CD4-positive, alpha-beta T cell treated with Interleukin-4 for 4 hours (primary cell): ENCODE measurements around the gene CYTH3.
"Not testable (repeated sequence)": the region's sequence is repeated elsewhere in the genome, so short reads cannot be mapped to it uniquely, and the experiment has no call there.

ENCODE experiments used
- DNase-seq: peaks from one replicate; pipeline ENCODE4 v3.0.0-alpha.2; 2020

The CYTH3 gene

GRCh38 chr7:6163402-6163801 lies 109.0 kb downstream of the CYTH3 start:
- no peak for DNase-seq

GRCh38 chr7:6162650-6163366 lies 109.6 kb downstream of the CYTH3 start:
- no peak for DNase-seq

- no peak for DNase-seq
These were observed 110.1 kb downstream of the CYTH3 start for GRCh38 chr7:6162331-6162620.

DNA sequence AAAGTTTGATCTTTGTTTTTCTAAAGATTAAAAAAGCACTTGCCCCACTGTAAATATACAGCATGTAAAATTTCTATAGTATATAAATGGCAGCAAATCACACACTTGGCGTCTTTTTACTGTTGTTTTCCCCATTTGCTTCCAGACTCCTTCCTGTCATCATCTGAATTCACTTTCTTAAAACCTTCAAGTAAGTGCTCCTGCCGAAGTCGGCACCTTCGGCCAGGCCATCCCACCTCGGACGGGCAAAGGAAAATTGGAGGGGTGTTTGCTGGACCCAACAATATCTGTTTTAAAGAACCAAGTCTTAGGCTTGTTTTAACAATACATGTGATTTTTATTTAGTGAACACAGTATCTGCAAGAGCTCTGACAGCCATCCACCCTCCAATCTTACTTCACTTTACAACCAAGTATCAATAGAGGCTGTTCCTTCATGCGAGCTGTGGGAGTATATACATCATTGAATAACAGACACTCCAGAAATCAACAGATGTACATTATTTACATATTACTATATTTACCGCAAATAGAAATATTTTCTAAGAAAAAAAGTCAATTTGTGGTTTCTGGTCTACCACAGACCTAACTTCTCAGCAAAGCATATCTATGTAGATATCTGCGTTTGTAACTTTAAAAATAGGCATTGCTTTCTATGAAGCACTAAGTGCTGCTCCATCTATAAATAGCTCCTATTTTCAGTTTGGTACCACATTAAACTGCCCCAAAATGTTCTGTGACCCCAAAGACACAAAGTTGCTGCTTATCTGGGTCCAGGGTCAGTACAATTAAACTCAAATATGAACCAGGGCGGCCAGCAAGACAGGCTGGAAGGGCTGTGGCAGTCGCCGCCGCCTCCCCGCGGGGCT lies 110.7 kb downstream of the CYTH3 start:
- no peak for DNase-seq

GRCh38 chr7:6160191-6160623 lies 112.2 kb downstream of the CYTH3 start:
- DNase-seq = no peak

DNA sequence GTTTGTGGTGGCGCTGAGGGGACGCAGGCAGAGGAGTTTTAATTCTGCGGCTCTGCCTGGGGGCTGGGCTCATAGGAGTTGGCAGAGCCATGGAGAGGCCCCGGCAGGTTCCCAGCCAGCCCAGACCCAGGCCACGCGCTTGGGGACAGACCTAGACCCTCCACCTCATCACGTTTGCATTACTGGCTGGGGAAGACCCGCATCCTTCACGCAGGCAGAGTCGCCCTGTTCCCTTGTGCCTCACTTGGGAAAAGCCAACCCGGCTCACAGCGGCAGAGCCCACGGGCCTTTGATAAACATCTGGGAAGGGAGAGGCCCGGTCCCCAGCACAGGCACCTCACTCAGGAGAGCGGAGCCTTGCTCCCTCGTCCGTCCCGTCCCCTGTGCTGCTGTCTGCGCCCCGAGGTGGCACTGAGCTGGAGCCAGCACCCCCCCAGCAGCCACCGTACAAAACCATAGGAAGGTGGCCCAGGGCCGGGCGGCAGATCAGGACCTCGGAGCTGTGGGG lies 112.8 kb downstream of the CYTH3 start:
- no peak for DNase-seq

GRCh38 chr7:6159097-6159483 lies 113.3 kb downstream of the CYTH3 start:
- no peak for DNase-seq

DNA sequence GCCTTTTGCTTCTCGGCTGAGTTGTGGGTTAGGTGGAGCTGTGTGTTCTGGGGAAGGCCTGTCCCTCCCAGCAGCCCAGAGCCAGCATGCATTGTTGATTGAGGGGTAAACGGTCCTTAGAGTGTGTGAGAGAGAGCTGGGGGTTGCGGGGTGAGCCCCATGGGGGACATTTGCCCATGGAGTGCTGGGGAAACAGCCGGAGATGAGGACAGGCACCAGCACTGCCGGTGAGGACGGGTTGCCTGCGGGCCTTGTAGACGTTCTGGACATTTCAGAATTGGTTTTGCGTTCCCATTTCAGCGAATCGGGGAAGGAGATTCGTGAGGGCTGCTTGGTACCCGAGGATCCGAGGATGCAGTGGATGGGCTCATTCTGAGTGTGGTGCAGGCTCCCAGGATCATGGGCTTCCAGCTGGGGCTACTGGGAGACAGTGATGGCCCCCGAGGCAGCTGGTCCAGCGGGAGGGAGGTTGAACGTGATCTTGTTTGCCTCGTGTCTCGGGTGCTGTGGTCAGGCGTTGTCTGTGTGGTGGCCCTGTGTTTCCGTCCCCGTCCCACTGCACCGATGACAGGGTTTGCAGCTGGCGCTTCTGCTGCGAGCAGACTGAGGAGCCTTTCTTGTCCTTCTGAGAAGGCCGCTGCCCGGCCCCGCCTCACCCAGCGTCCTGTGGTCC lies 113.9 kb downstream of the CYTH3 start:
- DNase-seq = no peak

DNA sequence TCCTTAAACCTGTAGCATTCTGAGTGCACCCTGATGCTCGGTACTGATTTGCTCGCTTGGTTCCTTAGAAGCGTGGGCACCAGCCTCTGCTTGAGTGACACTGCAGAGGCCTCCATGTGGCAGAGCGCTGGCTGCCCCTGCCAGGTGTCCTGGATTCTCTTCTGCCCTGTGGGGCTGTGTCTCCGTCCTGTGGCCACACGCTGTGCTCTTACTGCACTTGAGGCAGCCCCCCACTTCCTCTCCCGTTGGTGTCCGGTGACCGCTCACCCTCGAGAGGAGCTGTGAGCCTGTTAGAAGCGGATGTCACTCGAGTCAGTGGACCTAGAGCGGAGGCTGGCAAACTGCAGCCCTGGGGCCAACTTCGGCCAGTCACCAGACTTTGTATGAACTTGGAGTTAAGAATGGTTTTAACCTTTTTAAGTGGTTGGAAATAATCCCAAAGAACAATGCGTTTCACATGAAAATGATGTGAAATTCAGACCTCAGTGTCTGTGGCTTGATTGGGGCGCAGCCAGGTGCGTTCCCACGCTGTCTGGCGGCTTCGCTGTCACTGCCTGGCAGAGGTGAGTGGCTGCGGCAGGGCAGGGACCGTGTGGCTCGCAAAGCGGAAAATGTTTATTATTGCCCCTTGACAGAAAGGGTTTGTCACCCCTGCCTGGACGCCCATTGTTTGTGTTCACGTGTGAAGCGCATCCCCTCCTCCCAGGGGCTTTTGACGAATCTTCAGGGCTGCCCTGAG lies 114.6 kb downstream of the CYTH3 start:
- DNase-seq = no peak

GRCh38 chr7:6156734-6157133 lies 115.7 kb downstream of the CYTH3 start:
- no peak for DNase-seq

DNA sequence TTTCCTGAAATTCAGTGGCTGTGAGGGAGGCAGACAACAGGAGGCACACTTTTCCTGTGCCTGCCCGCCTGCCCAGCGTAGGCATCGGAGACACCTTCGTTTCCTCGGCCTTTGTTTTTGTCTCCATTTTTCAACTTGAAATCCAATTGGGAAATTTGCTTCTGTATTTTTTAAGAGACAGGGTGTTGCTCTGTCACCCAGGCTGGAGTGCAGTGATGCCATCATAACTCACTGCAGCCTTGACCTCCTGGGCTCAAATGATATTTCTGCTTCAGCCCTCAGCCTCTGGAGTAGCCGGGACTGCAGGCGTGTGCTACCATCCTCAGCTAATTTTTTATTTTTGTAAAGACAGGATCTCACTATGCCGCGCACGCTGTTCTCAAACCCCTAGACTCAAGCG lies 116.8 kb downstream of the CYTH3 start:
- no peak for DNase-seq

DNA sequence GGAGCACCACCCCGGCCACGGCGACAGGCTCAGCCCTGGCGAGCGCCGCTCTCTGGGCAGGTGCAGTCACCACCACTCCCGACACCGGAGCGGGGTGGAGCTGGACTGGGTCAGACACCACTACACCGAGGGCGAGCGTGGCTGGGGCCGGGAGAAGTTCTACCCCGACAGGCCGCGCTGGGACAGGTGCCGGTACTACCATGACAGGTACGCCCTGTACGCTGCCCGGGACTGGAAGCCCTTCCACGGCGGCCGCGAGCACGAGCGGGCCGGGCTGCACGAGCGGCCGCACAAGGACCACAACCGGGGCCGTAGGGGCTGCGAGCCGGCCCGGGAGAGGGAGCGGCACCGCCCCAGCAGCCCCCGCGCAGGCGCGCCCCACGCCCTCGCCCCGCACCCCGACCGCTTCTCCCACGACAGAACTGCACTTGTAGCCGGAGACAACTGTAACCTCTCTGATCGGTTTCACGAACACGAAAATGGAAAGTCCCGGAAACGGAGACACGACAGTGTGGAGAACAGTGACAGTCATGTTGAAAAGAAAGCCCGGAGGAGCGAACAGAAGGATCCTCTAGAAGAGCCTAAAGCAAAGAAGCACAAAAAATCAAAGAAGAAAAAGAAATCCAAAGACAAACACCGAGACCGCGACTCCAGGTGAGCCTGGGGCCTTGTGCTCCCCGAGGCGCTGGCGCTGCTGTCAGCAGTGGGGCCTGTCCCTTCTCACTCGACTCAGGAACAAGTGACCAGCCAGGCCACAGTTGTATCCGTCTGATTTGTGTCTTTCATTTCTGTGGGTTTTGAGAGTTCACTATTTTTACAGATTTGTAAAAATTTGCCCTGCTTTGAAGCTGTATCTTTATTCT lies 117.7 kb downstream of the CYTH3 start:
- DNase-seq = no peak

DNA sequence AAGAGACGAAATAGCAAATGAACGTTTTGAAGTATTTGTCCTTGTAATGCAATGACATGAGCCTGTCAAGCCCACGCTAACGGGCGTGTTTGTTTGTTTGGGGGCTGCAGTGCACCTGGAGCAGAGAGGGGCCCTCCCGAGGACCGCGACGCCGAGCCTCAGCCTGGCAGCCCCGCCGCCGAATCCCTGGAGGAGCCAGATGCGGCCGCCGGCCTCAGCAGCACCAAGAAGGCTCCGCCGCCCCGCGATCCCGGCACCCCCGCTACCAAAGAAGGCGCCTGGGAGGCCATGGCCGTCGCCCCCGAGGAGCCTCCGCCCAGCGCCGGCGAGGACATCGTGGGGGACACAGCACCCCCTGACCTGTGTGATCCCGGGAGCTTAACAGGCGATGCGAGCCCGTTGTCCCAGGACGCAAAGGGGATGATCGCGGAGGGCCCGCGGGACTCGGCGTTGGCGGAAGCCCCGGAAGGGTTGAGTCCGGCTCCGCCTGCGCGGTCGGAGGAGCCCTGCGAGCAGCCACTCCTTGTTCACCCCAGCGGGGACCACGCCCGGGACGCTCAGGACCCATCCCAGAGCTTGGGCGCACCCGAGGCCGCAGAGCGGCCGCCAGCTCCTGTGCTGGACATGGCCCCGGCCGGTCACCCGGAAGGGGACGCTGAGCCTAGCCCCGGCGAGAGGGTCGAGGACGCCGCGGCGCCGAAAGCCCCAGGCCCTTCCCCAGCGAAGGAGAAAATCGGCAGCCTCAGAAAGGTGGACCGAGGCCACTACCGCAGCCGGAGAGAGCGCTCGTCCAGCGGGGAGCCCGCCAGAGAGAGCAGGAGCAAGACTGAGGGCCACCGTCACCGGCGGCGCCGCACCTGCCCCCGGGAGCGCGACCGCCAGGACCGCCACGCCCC lies 118.5 kb downstream of the CYTH3 start:
- DNase-seq = no peak

GRCh38 chr7:6151994-6152735 lies 120.3 kb downstream of the CYTH3 start:
- DNase-seq = no peak

GRCh38 chr7:6151527-6151926 lies 120.9 kb downstream of the CYTH3 start:
- DNase-seq = not testable (repeated sequence)

DNA sequence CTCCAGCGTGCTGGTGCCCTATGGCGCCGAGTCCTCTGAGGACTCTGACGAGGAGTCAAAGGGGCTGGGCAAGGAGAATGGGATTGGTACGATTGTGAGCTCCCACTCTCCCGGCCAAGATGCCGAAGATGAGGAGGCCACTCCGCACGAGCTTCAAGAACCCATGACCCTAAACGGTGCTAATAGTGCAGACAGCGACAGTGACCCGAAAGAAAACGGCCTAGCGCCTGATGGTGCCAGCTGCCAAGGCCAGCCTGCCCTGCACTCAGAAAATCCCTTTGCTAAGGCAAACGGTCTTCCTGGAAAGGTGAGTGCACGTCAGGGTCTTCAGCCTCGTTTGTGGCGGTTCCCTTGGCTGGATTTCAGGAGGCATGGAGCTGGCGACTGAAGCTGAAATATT lies 122.4 kb downstream of the CYTH3 start:
- no peak for DNase-seq

- DNase-seq = no peak
These were observed 123.6 kb downstream of the CYTH3 start for GRCh38 chr7:6148724-6149360.

DNA sequence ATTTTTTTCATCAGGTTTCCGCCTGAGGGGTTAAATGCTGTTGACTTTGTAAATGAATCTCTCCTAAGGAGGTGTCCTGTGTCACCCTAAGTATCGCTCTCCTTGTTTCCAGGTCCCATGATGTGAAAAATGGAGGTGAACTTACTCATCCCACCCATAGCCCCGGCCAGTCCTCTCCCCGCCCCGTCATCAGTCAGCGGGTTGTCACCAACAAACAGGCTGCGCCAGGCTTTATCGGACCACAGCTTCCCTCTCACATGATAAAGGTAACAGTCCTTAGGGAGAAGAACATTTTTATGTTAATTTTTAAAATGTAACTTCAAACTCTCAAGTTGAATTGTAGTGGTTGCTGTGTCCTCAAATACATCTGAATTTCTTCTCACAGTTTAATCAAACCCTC lies 124.8 kb downstream of the CYTH3 start:
- no peak for DNase-seq

DNA sequence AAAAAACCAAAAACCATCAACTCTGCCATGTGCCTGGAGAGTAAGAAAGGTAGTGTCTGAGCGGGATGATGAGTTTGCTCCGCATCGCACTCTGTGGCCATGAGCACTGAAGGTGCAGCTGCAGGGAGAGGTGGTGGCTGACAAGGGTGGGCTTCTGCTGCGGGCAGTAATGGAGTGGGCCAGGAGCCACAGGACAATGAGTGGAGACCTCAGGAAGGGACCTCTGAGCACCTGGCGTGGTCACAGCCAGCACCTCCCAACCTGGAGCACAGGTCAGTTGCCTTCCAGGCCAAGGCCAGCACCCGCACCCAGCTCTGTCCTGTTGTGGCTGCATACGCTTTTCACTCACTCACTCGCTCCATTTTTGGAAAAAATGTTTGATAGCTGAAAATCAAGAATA lies 125.8 kb downstream of the CYTH3 start:
- no peak for DNase-seq

- no peak for DNase-seq
These were observed 128.4 kb downstream of the CYTH3 start for GRCh38 chr7:6143997-6144396.
